Gastroesophageal sphincter (tissue), 3 donors: ENCODE measurements around the gene AFP.

Experiments used
- CTCF ChIP-seq, 4 experiments: fragments of 200-600 bp in 2 of 4; fragments of 450-650 bp in 2 of 4; sonication (generic) in 1 of 4; IDR thresholded peaks; one replicate each; pipeline ENCODE4 v1.5.1; 2017 to 2019; ENCODE audit warnings: antibody characterized with exemption in 4 of 4, mild to moderate bottlenecking in 2 of 4, moderate library complexity in 2 of 4
- POLR2A ChIP-seq, 2 donors: fragments of 450-650 bp; IDR thresholded peaks; one replicate each; pipeline ENCODE4 v1.6.1; 2017; ENCODE audit warnings: antibody characterized with exemption in 2 of 2, mild to moderate bottlenecking in 2 of 2, moderate library complexity in 1 of 2

- TF ChIP-seq CTCF (IDR thresholded peaks at IDR 0.05): no peak
- no peak for TF ChIP-seq POLR2A (IDR thresholded peaks at IDR 0.05)
Observed at GRCh38 chr4:73447671-73448070, 11.7 kb downstream of the AFP start.
